Forelimb muscle (tissue), 1 donor: ENCODE data around the gene RHBDD3. TPM values are rescaled to one million over a fixed set of nuclear protein-coding genes. Genes with fewer than 3 reads are reported as not detected.

ENCODE experiments used
- DNase-seq: peaks from one replicate; pipeline ENCODE4 v3.0.0-alpha.2; 2013; ENCODE audit warnings: low read depth
- polyA plus RNA-seq: library from polyadenylated mRNA; unstranded; fragments of 120-200 nt; gene quantifications from one replicate; pipeline ENCODE4 v1.2.1, GENCODE V29; 2013; ENCODE audit not compliant: insufficient read length

RHBDD3 gene
- polyA plus RNA-seq, 1 donor = 22.9 TPM

GRCh38 chr22:29218758-29219408 lies 48.9 kb downstream of the RHBDD3 start:
- DNase-seq = no peak

GRCh38 chr22:29217827-29218757 lies 49.7 kb downstream of the RHBDD3 start:
- no peak for DNase-seq

- no peak for DNase-seq
These were observed 50.7 kb downstream of the RHBDD3 start for GRCh38 chr22:29216873-29217666.

- no peak for DNase-seq
These were observed 51.5 kb downstream of the RHBDD3 start for GRCh38 chr22:29216011-29216872.

- no peak for DNase-seq
These were observed 52.5 kb downstream of the RHBDD3 start for GRCh38 chr22:29215012-29215860.

GRCh38 chr22:29214232-29214631 lies 53.5 kb downstream of the RHBDD3 start:
- no peak for DNase-seq

- DNase-seq = no peak
These were observed 54.3 kb downstream of the RHBDD3 start for GRCh38 chr22:29213493-29213892.

GRCh38 chr22:29212743-29213142 lies 55.0 kb downstream of the RHBDD3 start:
- no peak for DNase-seq

GRCh38 chr22:29211466-29211865 lies 56.3 kb downstream of the RHBDD3 start:
- DNase-seq = no peak

GRCh38 chr22:29211066-29211465 lies 56.7 kb downstream of the RHBDD3 start:
- DNase-seq = no peak

Other genes starting within 250 kb of the RHBDD3 start
- 1.8 TPM for gene C22orf31, start 206.2 kb downstream of the RHBDD3 start, polyA plus RNA-seq
- gene KREMEN1, start 194.9 kb downstream of the RHBDD3 start, polyA plus RNA-seq = 94.7 TPM
- gene EMID1, start 62.1 kb downstream of the RHBDD3 start, polyA plus RNA-seq = 7.5 TPM
- 157 TPM for gene EWSR1, start 287 bp upstream of the RHBDD3 start, polyA plus RNA-seq
- 9.6 TPM for gene GAS2L1, start 38.7 kb upstream of the RHBDD3 start, polyA plus RNA-seq
- 2.5 TPM for gene RASL10A, start 47.7 kb upstream of the RHBDD3 start, polyA plus RNA-seq
- 23.9 TPM for gene AP1B1, start 120.6 kb upstream of the RHBDD3 start, polyA plus RNA-seq
- not detected for gene RFPL1, start 170.6 kb upstream of the RHBDD3 start, polyA plus RNA-seq
- 1.5 TPM for gene NEFH, start 212.2 kb upstream of the RHBDD3 start, polyA plus RNA-seq